WTC11 (cell line): ENCODE results near the gene STK16.

Experiments used
- CTCF ChIP-seq: fragments of 200-600 bp; IDR thresholded peaks from 2 replicates; pipeline ENCODE4 v1.8.0; 2022; ENCODE audit warnings: antibody characterized with exemption
- ETV6 ChIP-seq: sonication (generic); formaldehyde crosslinking; IDR thresholded peaks from 2 replicates; pipeline ENCODE4 v1.8.1; 2022; ENCODE audit warnings: mild to moderate bottlenecking, missing genetic modification reagents

GRCh38 chr2:219243291-219243761, 2.0 kb upstream of the STK16 start:
- TF ChIP-seq CTCF (no peak), ETV6 (CRISPR knock-in tag) (no peak)
